Activated naive CD4-positive, alpha-beta T cell treated with anti-CD3 and anti-CD28 coated beads, Interleukin-2, amount 50 U/mL, for 16 hours (primary cell): Measurements from ENCODE around the gene ATP6V1E1.
"Not testable (repeated sequence)": the region's sequence is repeated elsewhere in the genome, so short reads cannot be mapped to it uniquely, and the experiment has no call there.

ENCODE experiments used
- DNase-seq: peaks from one replicate; pipeline ENCODE4 v3.0.0-alpha.2; 2020

ATP6V1E1 gene

DNA sequence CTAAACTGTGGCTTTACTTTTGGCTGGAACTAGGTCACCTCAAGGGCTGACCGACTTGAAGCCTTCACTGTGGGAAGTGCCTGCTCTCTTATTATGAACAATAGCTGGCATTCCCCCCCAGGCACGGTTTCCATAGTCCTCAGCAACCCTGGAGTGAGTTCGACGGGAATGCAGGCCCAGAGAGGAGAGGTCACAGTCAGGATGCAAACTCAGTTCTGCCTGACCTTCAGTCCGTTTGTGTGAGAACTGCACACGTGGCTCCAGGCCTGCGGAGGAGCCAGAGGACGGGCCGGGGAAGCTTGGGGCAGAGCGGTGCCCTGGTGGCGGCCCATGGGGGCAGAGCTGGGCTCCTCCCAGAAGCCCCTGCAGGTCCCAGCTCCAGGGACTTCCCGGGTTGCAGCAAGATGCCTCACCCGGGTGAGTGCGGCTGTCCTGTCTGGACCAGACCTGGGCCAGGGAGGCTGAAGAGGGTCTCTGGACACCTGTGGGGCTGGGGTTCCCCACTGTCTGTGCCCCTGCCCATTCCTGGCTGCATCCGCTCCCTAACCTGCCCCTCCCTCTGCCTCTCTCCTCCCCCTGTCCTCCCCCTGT, 48.0 kb downstream of the ATP6V1E1 start:
- DNase-seq: no peak

DNA sequence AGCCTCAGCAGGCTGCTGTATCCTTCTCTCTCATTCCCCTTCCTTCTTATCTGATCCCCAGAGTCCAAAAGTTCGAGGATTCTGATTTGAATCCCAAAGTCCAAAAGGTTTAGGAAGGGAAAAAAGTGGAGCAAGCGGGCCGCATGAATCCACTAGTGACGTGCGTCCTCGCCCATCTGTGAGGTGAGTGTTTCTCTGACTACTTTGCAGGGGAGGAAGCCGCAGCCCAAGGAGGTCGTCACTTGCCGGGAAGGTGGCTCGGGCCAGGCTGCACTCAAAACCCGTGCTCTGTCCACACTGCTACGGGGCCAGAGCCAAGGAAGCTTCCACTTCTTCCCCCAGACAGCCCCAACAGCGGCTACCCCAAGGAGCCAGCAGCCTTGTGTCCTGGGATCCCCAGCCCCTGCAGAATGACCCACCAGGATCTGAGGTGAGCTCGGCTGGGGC, 49.0 kb downstream of the ATP6V1E1 start:
- no peak for DNase-seq

DNA sequence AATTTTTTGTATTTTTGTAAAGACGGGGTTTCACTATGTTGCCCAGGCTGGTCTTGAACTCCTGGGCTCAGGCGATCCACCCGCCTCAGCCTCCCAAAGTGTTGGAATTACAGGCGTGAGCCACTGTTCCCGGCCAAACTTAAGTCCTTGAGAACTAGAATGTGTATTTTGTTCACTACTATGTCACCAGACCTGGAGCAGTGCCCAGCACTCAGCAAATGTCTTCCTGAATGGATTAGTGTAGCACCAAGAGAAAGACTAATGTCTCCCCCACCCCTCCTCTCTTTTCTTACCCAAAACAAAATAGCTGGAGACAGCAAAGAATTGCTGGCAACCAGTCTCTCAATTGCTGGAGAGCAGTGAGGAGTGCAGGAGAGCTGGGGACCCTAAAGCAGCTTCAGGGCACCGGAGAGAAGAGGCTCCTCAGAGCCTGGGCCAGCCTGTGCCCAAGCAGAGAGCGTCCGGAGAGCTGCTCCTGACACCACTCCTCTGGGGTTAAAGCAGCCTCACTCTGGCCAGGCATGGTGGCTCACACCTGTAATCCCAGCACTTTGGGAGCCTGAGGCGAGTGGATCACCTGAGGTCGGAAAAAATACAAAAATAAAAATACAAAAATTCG, 50.3 kb downstream of the ATP6V1E1 start:
- no peak for DNase-seq

DNA sequence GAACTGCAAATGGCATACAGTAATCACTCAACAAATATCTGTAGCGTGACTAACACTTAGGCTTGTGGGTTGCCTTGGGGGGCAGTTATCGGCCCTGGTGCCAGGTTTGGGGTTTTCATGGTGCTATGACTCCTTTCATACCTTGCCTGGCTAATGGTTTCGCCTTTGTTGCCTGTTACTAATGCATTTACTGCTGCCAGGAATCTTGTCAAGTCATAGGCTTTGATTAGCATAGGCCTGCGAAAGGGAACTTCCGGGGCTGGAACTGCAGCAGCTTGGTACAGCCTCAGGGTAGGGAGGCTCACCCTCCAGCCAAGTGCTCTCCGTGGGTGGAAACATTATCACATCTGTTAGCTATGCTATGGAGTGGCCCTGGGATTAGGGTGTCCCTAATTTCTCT, 52.1 kb downstream of the ATP6V1E1 start:
- DNase-seq: no peak

DNA sequence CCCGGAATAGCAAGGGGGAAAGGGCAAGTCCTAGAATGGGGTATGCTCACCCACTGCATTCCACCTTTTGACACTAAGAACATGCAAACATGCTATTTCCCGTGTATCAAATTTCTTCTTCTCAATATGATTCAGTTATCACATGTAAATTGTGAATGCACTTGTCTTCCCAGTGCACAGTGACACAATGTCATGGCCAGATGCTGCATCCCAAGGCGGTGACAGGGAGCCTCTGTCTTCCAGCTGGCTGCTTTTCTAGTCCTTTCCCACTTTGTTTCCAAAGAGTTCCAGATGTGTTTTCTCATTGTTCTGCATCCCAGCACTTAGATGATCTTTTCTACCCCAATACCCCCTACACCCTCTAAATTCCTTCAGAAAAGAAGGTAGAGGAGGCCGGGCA, 52.9 kb downstream of the ATP6V1E1 start:
- no peak for DNase-seq

DNA sequence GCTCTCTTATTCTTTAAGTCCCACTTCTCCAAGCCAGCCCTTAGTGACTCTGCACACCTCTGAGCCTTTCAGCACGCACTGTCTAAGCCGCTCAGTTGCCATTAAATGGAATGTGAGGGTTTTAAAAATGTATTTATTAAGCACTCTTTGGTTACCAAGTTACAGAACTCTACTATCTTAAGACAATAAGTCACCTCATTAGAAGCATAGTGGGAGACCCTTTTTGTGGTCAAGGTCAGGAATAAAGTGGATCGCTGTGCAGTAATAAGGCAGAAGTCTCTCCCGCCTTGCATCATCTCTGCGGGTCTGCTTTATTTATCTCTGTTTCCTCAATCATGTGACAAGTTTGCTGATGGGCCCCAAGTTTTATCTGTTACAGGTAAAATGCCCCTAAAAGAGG, 53.4 kb downstream of the ATP6V1E1 start:
- DNase-seq: no peak

DNA sequence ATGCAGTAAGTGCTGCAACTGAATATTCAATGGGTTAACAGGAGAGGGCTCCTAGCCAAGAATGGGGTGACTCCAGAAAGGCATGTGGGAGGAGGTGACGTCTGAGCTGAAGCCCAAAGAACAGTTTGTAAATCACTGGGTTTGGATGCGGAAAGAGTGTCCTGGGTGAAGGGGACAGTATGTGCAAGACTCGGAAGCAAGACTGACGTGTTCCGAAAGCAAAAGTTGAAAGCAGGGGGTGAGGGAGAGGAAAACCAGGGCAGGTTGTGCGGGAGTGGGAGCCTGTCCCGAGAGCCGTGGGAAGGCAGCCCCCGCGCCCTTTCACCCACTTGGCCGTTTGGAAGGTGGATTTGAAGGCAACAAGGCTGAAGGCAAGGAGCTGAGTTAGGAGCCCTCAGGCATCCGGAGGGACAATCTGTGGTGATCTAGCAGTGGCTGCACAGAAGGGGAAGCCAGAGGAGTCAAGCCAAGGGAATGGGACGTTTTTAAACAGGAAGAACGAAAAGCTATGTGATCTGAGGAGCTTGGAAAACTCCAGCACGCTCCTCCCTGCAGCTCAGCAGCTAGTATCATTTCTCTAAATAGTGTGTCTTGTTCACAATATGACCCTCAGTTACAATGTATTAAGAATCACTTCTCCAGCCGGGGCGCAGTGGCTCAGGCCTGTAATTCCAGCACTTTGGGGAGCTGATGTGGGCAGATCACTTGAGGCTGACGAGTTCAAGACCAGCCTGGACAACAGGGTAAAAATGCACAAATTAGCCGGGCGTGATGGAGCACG, 57.5 kb downstream of the ATP6V1E1 start:
- DNase-seq: no peak

DNA sequence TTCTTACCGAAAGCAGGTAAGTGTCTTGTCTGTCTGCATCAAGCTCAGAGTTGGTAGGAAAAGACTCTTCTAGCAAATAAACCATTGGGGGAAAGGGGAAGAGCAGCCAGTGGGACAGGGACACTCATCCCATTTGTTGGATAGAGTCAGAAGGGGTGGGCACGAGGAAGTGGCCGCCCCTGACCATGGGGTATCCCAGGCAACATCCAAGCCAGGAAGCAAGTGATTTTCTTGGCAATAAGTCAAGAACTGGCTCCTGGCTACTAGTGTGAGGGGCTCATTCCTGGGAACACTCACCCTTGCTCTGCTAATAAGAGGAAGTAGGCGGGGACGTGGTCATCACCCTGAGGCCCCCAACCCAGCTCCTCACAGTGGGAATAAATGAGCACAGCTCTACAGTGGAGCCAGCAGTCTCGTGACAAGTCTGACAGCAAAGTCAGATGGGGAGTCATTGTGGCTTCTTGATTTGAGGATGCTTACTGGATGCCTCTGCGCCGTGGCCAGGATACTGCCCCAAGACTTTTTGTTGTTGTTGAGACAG, 58.5 kb downstream of the ATP6V1E1 start:
- DNase-seq: no peak

DNA sequence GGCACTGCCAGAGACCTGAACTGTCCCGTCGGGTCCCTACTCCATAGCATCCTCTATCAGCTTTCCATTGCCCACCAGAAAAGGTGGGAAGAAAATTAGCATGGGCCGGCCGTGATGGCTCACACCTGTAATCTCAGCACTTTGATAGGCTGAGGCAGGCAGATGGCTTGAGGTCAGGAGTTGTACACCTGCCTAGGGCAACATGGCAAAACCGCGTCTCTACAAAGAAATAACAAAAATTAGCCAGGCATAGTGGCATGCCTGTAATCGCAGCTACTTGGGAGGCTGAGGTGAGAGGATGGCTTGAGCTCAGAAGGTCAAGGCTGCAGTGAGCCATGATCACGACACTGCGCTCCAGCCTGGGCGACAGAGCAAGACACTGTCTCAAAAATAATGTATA, 61.8 kb downstream of the ATP6V1E1 start:
- DNase-seq: no peak

DNA sequence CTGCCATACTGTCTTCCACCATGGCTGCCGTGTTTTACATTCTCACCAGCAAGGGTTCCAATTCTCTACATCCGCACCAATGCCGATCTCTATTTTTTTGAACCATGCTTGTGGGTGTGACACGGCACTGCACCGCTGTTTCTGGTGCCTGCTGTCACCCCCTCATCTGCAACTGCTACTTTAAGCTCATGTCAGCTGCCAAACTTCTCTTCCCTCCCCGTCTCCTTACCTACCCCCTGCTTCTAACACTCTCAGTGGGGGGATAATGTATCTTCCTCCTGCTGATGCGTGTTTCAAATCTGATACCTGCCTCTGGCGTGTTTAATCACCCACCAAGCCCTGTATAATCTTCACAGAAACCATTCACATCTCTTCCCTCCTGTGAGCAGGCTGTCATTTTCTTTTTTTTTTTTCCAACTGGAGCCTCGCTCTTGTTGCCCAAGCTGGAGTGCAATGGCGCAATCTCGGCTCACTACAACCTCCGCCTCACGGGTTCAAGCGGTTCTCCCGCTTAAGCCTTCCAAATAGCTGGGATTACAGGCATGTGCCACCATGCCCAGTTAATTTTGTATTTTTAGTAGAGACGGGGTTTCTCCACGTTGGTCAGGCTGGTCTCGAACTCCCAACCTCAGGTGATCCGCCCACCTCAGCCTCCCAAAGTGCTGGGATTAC, 62.4 kb downstream of the ATP6V1E1 start:
- not testable (repeated sequence) for DNase-seq

DNA sequence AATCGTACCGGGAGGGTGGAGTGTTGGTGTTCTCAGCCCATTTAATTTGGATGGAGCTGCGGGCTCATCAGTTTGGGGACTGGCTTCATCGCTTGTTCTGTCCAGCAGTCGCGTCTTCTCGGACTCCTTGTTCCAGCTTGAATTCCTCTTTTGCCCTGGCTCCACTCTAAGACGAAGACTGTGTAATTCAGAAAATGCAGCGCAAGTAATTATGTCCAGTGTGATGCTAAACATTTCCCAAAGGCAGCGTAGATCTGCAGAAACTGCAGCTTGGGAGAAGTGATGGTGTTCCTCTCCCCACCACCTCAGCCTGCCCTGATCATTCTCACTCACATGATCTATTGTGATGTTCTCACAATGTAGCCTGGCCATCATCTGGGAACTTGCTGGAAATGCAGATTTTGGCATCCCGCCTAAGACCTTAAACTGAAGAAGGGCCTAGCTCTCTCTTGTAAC, 64.6 kb downstream of the ATP6V1E1 start:
- no peak for DNase-seq

DNA sequence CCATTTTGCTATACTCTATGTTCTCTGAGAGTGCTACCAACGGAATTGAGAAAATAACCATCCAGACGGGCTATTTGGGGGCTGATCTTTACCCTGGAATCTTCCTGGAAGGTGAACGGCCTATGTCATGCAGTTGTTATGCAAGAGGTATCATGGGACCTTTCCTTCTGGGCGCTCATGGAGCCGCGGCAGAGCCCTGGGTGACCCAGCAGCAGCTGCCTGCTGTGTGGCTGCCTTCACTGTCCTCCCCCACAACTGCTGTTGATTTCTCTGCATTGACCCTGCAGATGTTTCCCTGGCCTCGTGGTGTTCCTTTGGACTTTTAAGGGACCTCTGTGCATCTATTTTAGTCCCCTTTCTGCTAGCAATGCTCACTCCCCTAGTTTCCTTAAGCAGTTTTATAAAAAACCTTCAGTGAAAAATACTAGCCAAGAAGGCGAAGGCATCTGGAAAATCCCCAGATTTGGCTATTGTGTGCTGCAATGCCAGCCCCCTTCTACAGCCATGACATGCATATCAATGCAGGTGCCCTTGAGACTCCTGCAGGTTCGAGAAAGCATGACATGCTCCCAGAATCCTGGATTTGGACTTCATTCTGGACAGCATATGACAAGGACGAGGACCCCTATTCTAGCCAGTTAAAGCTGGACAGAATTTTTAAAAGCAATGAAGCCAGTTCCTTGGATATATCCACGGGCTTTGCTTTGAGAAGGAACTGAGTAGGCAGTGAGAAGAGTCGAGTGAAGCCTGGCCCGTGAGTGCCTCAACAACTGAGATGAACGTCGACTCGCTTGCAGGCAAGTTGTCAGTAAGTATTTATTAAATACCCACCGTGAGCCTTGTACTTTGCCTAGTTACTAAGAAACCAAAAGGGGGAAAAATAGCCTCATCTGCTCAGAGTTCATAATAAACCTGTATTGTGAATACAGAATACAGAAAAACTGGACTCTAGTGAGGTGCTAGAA, 65.4 kb downstream of the ATP6V1E1 start, which contains the start of gene SLC25A18:
TSS of gene SLC25A18 (plus strand) at position 593 of the 965 bp plus-strand sequence. CDS start 16,447 bp downstream, outside the sequence.
- no peak for DNase-seq

DNA sequence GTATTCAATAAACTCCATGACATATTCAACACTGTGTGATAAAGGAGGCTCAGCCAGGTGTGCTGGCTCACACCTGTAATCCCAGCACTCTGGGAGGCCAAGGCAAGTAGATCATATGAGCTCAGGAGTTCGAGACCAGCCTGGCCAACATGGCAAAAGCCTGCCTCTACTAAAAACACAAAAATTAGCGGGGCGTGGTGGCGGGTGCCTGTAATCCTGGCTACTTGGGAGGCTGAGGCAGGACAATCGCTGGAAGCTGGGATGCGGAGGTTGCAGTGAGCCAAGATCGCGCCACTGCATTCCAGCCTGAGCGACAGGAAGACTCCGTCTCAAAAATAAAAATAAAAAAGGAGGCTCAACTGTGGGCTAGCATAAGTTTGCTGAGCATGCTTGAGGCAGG, 69.4 kb downstream of the ATP6V1E1 start:
- DNase-seq: no peak

DNA sequence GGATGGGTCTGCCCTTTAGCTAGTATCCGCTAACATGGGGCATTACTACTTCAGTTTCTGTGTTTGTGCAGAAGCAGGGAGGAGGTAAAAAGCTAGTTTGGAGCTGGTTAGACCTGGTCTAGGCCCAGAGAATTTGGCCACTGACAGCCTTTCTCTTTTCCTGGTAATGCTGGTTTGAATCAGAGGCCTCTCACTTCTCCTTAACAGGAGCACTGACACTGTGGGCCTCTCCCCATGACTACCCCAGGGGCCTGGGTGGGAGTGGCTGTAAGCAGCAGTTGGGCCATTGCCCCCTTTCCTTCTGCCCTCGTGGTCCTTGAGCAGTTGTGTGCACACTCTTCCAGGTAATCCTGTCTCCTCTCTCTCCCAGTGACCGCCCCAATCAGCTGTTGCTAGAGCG, 73.7 kb downstream of the ATP6V1E1 start:
- DNase-seq: no peak

DNA sequence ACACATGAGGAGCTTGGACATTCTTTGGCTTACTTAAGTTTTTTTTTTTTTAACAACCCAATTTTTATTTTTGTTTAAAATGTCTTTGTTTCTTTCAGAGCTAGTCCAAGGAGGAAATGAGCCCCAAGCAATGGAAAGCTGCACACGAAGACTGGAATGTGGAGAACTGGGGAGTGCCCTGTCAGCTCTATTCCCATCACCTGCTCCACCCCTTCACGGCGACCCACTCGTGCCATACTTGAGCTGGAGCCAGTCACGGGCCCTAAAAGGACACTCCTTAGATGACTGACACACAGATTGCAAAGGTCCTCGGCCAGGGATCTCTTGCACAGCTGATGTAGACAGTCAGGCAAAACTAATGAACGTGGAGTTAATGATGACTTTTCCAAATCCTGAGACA, 75.8 kb downstream of the ATP6V1E1 start:
- no peak for DNase-seq

DNA sequence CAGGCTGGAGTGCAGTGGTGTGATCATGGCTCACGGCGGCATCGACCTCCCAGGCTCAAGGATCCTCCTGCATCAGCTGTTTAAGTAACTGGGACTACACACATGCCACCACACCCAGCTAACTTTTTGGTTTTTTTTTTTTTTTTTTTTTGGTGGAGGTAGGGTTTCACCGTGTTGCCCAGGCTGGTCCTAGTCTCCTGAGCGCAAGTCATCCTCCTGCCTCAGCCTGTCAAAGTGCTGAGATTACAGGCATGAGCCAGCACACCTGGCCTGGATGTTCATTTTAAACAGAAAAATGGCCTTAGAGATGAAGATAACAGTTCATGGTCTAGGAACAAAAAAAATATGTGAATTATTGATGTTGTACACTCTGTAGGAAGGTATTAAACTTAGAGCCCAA, 78.9 kb downstream of the ATP6V1E1 start:
- DNase-seq: no peak

DNA sequence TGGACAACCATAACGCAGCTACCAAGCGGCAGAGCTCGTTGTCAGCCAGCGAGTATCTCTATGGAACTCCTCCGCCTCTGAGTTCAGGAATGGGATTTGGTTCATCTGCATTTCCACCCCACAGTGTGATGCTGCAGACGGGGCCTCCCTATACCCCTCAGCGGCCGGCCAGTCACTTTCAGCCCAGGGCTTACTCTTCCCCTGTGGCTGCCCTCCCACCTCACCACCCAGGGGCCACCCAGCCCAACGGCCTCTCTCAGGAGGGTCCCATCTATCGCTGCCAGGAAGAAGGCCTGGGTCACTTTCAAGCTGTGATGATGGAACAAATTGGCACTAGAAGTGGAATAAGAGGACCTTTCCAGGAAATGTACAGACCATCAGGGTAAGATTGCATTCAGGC, 79.4 kb downstream of the ATP6V1E1 start:
- DNase-seq: no peak

DNA sequence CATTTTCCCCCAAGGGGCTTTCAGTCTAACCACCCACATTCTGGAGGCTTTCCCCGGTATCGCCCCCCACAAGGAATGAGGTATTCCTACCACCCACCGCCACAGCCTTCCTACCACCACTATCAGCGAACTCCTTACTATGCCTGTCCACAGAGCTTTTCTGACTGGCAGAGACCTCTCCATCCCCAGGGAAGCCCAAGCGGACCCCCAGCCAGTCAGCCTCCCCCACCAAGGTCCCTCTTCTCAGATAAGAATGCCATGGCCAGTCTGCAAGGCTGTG, 79.9 kb downstream of the ATP6V1E1 start:
- DNase-seq: no peak

DNA sequence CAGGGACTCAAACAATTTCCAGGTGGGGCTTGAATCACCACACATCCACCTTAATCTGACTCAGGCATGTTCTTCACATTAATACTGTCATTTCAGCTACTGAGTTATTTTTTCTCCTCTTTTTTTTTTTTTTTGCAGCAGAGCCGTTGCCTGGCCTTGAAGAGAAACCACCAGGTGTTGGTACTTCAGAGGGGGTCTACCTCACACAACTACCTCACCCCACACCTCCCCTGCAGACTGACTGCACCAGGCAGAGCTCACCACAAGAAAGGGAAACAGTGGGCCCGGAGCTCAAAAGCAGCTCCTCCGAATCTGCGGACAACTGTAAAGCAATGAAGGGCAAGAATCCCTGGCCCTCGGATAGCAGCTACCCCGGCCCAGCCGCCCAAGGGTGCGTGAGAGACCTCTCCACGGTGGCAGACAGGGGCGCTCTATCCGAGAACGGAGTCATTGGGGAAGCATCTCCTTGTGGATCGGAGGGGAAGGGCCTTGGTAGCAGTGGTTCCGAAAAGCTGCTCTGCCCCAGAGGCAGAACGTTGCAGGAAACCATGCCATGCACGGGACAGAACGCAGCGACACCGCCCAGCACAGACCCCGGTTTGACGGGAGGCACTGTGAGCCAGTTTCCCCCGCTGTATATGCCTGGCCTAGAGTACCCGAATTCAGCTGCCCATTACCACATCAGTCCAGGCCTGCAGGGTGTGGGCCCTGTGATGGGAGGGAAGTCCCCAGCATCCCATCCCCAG, 80.4 kb downstream of the ATP6V1E1 start:
- no peak for DNase-seq

DNA sequence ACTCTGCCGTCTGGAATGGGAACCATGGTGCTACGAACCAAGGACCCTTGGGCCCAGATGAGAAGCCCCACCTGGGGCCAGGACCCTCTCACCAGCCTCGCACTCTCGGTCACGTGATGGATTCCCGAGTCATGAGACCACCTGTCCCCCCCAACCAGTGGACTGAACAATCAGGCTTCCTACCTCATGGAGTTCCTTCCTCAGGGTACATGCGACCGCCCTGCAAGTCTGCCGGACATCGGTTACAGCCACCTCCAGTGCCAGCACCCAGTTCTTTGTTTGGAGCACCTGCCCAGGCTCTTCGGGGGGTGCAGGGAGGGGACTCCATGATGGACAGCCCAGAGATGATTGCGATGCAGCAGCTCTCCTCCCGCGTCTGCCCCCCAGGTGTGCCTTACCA, 86.1 kb downstream of the ATP6V1E1 start:
- DNase-seq: no peak
